ENCODE measurements around the gene CLHC1.

DNA sequence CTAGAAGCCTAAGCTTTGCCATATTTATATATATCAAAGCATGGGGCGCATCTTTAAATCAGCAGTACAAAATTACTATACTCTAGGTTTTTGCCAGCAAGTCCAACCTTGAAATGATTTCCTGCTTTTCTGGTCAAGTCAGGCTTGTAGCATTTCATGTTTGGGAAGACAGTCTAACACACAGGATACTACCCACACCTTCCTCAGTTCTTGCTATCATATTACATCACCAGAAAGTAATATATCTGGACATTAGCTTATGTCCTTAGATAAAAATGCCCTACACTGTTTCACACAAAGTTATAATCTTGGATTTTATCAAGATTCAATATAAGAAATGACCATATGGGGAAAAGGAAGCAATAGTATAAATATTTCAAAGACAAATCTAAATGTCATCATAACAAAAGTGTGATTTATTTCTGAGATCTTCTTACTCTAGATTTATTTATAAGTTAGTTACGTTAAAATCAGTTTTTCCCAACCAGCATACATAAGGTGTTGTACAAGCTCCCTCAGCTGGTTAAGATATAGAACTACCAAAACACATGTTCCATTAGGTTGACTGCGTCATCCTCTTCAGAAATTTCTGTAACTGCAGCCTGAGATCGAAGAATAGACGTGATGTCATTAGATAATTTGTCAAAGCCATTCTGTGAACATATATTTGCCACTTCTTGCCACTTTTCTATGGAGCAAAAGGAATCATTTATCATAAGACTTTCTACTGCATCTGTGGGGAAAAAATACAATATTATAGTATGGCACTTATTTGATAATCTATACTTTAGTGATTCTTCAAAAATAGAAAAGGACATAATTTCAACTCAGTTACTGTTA is 56.6 kb downstream of the CLHC1 start:
- TF ChIP-seq STAT1 (conservative IDR thresholded peaks at IDR 0.05) (no peak), ZSCAN29 (IDR thresholded peaks at IDR 0.05) (no peak), EED (IDR thresholded peaks at IDR 0.05; ENCODE audit: low read depth) (no peak), POLR2AphosphoS2 (IDR thresholded peaks at IDR 0.05; ENCODE audit: low read depth, low read length) (no peak), NRF1 (conservative IDR thresholded peaks at IDR 0.05; ENCODE audit: low read depth, low read length) (no peak), KAT2A (conservative IDR thresholded peaks at IDR 0.05; ENCODE audit: control insufficient read depth, low read depth, low read length) (no peak), EZH2 (IDR thresholded peaks at IDR 0.05; ENCODE audit: borderline replicate concordance, control insufficient read depth, low read depth, low read length) (no peak), LARP7 (IDR thresholded peaks at IDR 0.05) (no peak), EP300 (IDR thresholded peaks at IDR 0.05; ENCODE audit: borderline replicate concordance in 1 of 2, control insufficient read depth in 1 of 2, low read depth in 2 of 2, low read length in 2 of 2) (no peak)
- TF ChIP-seq, protein P1, sequence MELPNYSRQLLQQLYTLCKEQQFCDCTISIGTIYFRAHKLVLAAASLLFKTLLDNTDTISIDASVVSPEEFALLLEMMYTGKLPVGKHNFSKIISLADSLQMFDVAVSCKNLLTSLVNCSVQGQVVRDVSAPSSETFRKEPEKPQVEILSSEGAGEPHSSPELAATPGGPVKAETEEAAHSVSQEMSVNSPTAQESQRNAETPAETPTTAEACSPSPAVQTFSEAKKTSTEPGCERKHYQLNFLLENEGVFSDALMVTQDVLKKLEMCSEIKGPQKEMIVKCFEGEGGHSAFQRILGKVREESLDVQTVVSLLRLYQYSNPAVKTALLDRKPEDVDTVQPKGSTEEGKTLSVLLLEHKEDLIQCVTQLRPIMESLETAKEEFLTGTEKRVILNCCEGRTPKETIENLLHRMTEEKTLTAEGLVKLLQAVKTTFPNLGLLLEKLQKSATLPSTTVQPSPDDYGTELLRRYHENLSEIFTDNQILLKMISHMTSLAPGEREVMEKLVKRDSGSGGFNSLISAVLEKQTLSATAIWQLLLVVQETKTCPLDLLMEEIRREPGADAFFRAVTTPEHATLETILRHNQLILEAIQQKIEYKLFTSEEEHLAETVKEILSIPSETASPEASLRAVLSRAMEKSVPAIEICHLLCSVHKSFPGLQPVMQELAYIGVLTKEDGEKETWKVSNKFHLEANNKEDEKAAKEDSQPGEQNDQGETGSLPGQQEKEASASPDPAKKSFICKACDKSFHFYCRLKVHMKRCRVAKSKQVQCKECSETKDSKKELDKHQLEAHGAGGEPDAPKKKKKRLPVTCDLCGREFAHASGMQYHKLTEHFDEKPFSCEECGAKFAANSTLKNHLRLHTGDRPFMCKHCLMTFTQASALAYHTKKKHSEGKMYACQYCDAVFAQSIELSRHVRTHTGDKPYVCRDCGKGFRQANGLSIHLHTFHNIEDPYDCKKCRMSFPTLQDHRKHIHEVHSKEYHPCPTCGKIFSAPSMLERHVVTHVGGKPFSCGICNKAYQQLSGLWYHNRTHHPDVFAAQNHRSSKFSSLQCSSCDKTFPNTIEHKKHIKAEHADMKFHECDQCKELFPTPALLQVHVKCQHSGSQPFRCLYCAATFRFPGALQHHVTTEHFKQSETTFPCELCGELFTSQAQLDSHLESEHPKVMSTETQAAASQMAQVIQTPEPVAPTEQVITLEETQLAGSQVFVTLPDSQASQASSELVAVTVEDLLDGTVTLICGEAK (IDR thresholded peaks at IDR 0.05; ENCODE audit: borderline replicate concordance): no peak
- TF ChIP-seq, protein P2, sequence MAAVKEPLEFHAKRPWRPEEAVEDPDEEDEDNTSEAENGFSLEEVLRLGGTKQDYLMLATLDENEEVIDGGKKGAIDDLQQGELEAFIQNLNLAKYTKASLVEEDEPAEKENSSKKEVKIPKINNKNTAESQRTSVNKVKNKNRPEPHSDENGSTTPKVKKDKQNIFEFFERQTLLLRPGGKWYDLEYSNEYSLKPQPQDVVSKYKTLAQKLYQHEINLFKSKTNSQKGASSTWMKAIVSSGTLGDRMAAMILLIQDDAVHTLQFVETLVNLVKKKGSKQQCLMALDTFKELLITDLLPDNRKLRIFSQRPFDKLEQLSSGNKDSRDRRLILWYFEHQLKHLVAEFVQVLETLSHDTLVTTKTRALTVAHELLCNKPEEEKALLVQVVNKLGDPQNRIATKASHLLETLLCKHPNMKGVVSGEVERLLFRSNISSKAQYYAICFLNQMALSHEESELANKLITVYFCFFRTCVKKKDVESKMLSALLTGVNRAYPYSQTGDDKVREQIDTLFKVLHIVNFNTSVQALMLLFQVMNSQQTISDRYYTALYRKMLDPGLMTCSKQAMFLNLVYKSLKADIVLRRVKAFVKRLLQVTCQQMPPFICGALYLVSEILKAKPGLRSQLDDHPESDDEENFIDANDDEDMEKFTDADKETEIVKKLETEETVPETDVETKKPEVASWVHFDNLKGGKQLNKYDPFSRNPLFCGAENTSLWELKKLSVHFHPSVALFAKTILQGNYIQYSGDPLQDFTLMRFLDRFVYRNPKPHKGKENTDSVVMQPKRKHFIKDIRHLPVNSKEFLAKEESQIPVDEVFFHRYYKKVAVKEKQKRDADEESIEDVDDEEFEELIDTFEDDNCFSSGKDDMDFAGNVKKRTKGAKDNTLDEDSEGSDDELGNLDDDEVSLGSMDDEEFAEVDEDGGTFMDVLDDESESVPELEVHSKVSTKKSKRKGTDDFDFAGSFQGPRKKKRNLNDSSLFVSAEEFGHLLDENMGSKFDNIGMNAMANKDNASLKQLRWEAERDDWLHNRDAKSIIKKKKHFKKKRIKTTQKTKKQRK (IDR thresholded peaks at IDR 0.05; ENCODE audit: low read depth, low read length): no peak
- TF ChIP-seq, protein P3, sequence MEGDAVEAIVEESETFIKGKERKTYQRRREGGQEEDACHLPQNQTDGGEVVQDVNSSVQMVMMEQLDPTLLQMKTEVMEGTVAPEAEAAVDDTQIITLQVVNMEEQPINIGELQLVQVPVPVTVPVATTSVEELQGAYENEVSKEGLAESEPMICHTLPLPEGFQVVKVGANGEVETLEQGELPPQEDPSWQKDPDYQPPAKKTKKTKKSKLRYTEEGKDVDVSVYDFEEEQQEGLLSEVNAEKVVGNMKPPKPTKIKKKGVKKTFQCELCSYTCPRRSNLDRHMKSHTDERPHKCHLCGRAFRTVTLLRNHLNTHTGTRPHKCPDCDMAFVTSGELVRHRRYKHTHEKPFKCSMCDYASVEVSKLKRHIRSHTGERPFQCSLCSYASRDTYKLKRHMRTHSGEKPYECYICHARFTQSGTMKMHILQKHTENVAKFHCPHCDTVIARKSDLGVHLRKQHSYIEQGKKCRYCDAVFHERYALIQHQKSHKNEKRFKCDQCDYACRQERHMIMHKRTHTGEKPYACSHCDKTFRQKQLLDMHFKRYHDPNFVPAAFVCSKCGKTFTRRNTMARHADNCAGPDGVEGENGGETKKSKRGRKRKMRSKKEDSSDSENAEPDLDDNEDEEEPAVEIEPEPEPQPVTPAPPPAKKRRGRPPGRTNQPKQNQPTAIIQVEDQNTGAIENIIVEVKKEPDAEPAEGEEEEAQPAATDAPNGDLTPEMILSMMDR (IDR thresholded peaks at IDR 0.05 in 2 of 3, conservative IDR thresholded peaks at IDR 0.05 in 1 of 3; ENCODE audit: control insufficient read depth in 2 of 3, extremely low read depth in 1 of 3, insufficient read depth in 1 of 3, low read depth in 3 of 3, low read length in 3 of 3): peak; percentile 39 to 68 (median 56); a peak in 4 of 6 replicates
